Measurements from ENCODE around the gene PTDSS2.
"Not testable (repeated sequence)": the region's sequence is repeated elsewhere in the genome, so short reads cannot be mapped to it uniquely, and the experiment has no call there.

Gene PTDSS2

GRCh38 chr11:416757-417621, 33.1 kb upstream of the PTDSS2 start:
- Histone ChIP-seq H3K27me3 (ENCODE audit: control insufficient read depth, insufficient read depth, low read length) (no peaks in the 10 kb centered on the region), H3K36me3 (ENCODE audit: control insufficient read depth, insufficient read depth, low read length) (peaks cover 3% of the 10 kb centered on the region), H3K9ac (ENCODE audit: low read depth, low read length) (peak overlapping the region; percentile 60), H3K4me3 (ENCODE audit: low read depth, low read length) (peak overlapping the region; percentile 60), H3K4me1 (ENCODE audit: control insufficient read depth, insufficient read depth, low read length) (no peaks in the 10 kb centered on the region), H3K9me3 (ENCODE audit: control insufficient read depth, insufficient read depth, low read length) (no peaks in the 10 kb centered on the region)

GRCh38 chr11:417652-418342, 32.3 kb upstream of the PTDSS2 start:
- Histone ChIP-seq H3K4me1 (ENCODE audit: control insufficient read depth, insufficient read depth, low read length) (no peaks in the 10 kb centered on the region), H3K36me3 (ENCODE audit: control insufficient read depth, insufficient read depth, low read length) (peaks cover 3% of the 10 kb centered on the region), H3K9ac (ENCODE audit: low read depth, low read length) (no peak overlapping the region), H3K9me3 (ENCODE audit: control insufficient read depth, insufficient read depth, low read length) (no peaks in the 10 kb centered on the region), H3K4me3 (ENCODE audit: low read depth, low read length) (peak overlapping the region; percentile 60), H3K27me3 (ENCODE audit: control insufficient read depth, insufficient read depth, low read length) (no peaks in the 10 kb centered on the region)

- no peak overlapping the region for H3K9ac ChIP-seq (ENCODE audit: low read depth, low read length)
- H3K27me3 ChIP-seq (ENCODE audit: control insufficient read depth, insufficient read depth, low read length): no peaks in the 10 kb centered on the region
- peaks cover 3% of the 10 kb centered on the region for H3K36me3 ChIP-seq (ENCODE audit: control insufficient read depth, insufficient read depth, low read length)
- H3K4me3 ChIP-seq (ENCODE audit: low read depth, low read length): no peak overlapping the region
- no peaks in the 10 kb centered on the region for H3K4me1 ChIP-seq (ENCODE audit: control insufficient read depth, insufficient read depth, low read length)
- H3K9me3 ChIP-seq (ENCODE audit: control insufficient read depth, insufficient read depth, low read length): no peaks in the 10 kb centered on the region
These were observed 31.5 kb upstream of the PTDSS2 start for GRCh38 chr11:418343-419247.

GRCh38 chr11:419248-420005, 30.7 kb upstream of the PTDSS2 start:
- H3K4me1 ChIP-seq (ENCODE audit: control insufficient read depth, insufficient read depth, low read length): no peaks in the 10 kb centered on the region

DNA sequence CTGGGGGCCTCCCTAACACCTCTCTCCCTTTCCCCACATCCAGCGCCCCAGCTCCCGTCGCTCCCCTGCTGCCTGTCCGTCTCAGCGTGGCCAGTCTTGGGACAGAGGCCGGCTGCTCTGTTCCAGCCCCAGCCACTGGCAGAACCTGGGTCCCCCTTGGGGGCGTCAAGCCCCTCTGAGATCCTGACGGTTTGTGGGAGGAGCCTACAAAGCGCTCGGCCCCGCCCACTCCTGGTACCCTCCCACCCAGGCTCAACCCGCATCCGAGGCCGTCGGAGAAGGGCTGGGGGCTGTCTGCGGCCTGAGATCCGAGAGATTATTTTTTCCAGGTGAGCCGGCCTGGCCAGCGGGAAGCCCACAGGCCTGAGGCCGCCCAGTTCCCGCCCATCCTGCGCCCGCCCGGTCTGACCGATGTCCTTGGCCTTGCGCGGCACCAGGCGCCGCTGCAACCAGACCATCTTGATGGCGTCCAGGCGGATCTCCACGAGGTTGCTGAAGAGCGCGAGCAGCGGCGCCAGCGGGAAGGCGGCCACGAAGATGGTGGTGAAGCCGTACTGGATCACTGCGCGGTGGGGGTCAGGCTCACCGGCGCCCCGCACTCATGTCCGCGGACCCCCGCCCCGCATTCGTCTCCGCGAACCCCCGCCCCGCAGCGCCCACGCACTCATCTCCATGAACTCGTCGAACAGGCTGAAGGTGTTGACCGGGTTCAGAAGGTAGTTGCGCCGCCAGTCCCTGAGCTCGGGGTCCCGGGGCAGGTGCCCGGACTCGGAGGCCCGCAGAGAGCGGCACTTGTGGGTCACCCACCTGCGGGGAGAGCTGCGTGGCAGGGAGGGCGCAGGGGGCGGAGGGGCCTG, 29.8 kb upstream of the PTDSS2 start:
- Histone ChIP-seq H3K27me3 (ENCODE audit: control insufficient read depth, insufficient read depth, low read length) (no peaks in the 10 kb centered on the region), H3K36me3 (ENCODE audit: control insufficient read depth, insufficient read depth, low read length) (no peaks in the 10 kb centered on the region), H3K9me3 (ENCODE audit: control insufficient read depth, insufficient read depth, low read length) (no peaks in the 10 kb centered on the region), H3K4me1 (ENCODE audit: control insufficient read depth, insufficient read depth, low read length) (no peaks in the 10 kb centered on the region), H3K9ac (ENCODE audit: low read depth, low read length) (no peak overlapping the region), H3K4me3 (ENCODE audit: low read depth, low read length) (no peak overlapping the region)

More at GRCh38 chr11:419248-420005, 30.7 kb upstream of the PTDSS2 start:
- Histone ChIP-seq H3K9me3 (ENCODE audit: control insufficient read depth, insufficient read depth, low read length) (no peaks in the 10 kb centered on the region), H3K27me3 (ENCODE audit: control insufficient read depth, insufficient read depth, low read length) (no peaks in the 10 kb centered on the region), H3K36me3 (ENCODE audit: control insufficient read depth, insufficient read depth, low read length) (peaks cover 3% of the 10 kb centered on the region), H3K9ac (ENCODE audit: low read depth, low read length) (no peak overlapping the region), H3K4me3 (ENCODE audit: low read depth, low read length) (no peak overlapping the region)

DNA sequence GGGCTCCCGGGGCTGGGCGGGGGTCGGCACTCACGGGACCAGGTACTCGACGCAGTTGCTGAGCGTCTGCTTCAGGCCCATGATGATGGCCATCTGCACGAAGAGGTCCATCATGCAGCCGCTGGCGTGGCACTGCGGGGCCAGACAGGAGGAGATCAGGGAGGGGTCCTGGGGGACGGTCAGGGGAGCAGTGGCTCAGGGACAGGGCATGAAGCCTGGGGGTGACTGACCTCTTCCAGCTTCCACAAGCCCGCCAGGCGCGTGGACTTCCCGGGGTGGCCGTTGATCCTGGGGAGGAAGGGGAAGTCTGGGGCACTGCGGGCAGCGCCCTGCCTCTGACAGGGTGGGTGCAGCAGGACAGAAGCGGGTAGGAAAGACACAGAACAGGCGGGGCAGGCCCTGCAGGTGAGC, 29.2 kb upstream of the PTDSS2 start:
- Histone ChIP-seq H3K36me3 (ENCODE audit: control insufficient read depth, insufficient read depth, low read length) (no peaks in the 10 kb centered on the region), H3K27me3 (ENCODE audit: control insufficient read depth, insufficient read depth, low read length) (no peaks in the 10 kb centered on the region), H3K4me3 (ENCODE audit: low read depth, low read length) (no peak overlapping the region), H3K4me1 (ENCODE audit: control insufficient read depth, insufficient read depth, low read length) (no peaks in the 10 kb centered on the region), H3K9me3 (ENCODE audit: control insufficient read depth, insufficient read depth, low read length) (no peaks in the 10 kb centered on the region), H3K9ac (ENCODE audit: low read depth, low read length) (no peak overlapping the region)

GRCh38 chr11:422249-422656, 27.8 kb upstream of the PTDSS2 start:
- no peaks in the 10 kb centered on the region for H3K4me1 ChIP-seq (ENCODE audit: control insufficient read depth, insufficient read depth, low read length)
- H3K36me3 ChIP-seq (ENCODE audit: control insufficient read depth, insufficient read depth, low read length): no peaks in the 10 kb centered on the region
- H3K9ac ChIP-seq (ENCODE audit: low read depth, low read length): no peak overlapping the region
- no peaks in the 10 kb centered on the region for H3K9me3 ChIP-seq (ENCODE audit: control insufficient read depth, insufficient read depth, low read length)
- no peak overlapping the region for H3K4me3 ChIP-seq (ENCODE audit: low read depth, low read length)
- no peaks in the 10 kb centered on the region for H3K27me3 ChIP-seq (ENCODE audit: control insufficient read depth, insufficient read depth, low read length)

DNA sequence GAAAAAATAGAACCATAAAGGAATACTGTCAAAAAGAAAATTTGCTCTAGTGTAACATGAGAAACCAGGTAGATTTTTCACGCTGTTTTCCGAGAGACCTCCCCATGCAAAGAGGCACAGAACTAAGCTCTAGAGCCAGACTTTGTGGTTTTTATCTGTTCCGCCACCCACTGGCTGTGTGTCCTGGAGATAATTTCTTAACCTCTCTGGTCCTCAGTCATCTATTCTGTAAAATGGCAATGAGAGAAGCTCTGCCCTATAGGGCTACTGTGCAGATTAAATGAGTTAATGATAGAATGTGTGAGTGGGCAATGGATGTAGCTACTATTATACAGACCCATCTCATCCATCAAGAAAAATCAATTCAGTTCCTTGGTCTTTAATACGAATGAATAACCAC, 25.8 kb upstream of the PTDSS2 start:
- Histone ChIP-seq H3K9me3 (ENCODE audit: control insufficient read depth, insufficient read depth, low read length) (no peaks in the 10 kb centered on the region), H3K4me3 (ENCODE audit: low read depth, low read length) (no peak overlapping the region), H3K36me3 (ENCODE audit: control insufficient read depth, insufficient read depth, low read length) (peaks cover 2% of the 10 kb centered on the region), H3K4me1 (ENCODE audit: control insufficient read depth, insufficient read depth, low read length) (no peaks in the 10 kb centered on the region), H3K27me3 (ENCODE audit: control insufficient read depth, insufficient read depth, low read length) (no peaks in the 10 kb centered on the region), H3K9ac (ENCODE audit: low read depth, low read length) (no peak overlapping the region)

- H3K27me3 ChIP-seq (ENCODE audit: control insufficient read depth, insufficient read depth, low read length); H3K36me3 ChIP-seq (ENCODE audit: control insufficient read depth, insufficient read depth, low read length); H3K4me3 ChIP-seq (ENCODE audit: low read depth, low read length); H3K9me3 ChIP-seq (ENCODE audit: control insufficient read depth, insufficient read depth, low read length); H3K4me1 ChIP-seq (ENCODE audit: control insufficient read depth, insufficient read depth, low read length); H3K9ac ChIP-seq (ENCODE audit: low read depth, low read length): not testable (repeated sequence)
These were observed 25.3 kb upstream of the PTDSS2 start for GRCh38 chr11:424766-425165.

DNA sequence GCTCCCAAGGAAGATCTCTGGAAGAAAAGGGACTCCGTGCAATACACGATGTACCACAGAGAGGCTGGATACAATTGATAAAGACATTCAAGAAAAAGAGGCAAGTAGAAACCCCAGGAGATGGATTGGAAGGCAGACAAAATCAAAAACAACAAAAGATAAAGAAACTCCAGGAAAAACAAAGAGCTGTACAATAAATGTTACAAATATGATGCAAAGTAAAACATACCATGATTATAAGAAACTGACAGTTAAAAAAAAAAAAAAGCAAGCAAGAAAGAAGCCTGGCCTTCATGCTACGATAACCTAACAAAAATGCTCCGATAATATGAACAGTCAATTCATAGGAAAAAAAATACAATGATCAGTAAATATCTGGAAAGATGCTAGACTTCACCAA, 24.8 kb upstream of the PTDSS2 start:
- Histone ChIP-seq H3K27me3 (ENCODE audit: control insufficient read depth, insufficient read depth, low read length) (no peaks in the 10 kb centered on the region), H3K4me1 (ENCODE audit: control insufficient read depth, insufficient read depth, low read length) (no peaks in the 10 kb centered on the region), H3K36me3 (ENCODE audit: control insufficient read depth, insufficient read depth, low read length) (peaks cover 2% of the 10 kb centered on the region), H3K9ac (ENCODE audit: low read depth, low read length) (no peak overlapping the region), H3K4me3 (ENCODE audit: low read depth, low read length) (no peak overlapping the region), H3K9me3 (ENCODE audit: control insufficient read depth, insufficient read depth, low read length) (no peaks in the 10 kb centered on the region)

Measured in iPS-15b (cell line).